Lower lobe of right lung (tissue), 2 donors: ENCODE data around the gene KLF1. TPM values are rescaled to one million over a fixed set of nuclear protein-coding genes. Genes with fewer than 3 reads are reported as not detected.

Experiments used
- ATAC-seq, 2 donors: fragments of 200-7000 bp; cut with Tn5 transposase; one replicate each; pipeline ENCODE4 v1.9.1; 2020 to 2022; ENCODE audit warnings: mild to moderate bottlenecking in 2 of 2, moderate library complexity in 2 of 2
- DNase-seq: peaks from one replicate; pipeline ENCODE4 v3.0.0-alpha.2; 2020
- H3K27ac ChIP-seq: fragments of 200-600 bp; one replicate; pipeline ENCODE4 v1.8.0; 2022
- H3K27me3 ChIP-seq: fragments of 200-600 bp; one replicate; pipeline ENCODE4 v1.8.0; 2022; ENCODE audit warnings: low read depth
- H3K36me3 ChIP-seq: fragments of 200-600 bp; one replicate; pipeline ENCODE4 v1.8.0; 2022; ENCODE audit warnings: mild to moderate bottlenecking
- H3K4me1 ChIP-seq: fragments of 200-600 bp; one replicate; pipeline ENCODE4 v1.8.0; 2022
- H3K4me3 ChIP-seq: fragments of 200-600 bp; one replicate; pipeline ENCODE4 v1.8.0; 2022; ENCODE audit warnings: mild to moderate bottlenecking
- H3K9me3 ChIP-seq: fragments of 200-600 bp; one replicate; pipeline ENCODE4 v1.8.0; 2022
- CTCF ChIP-seq: fragments of 200-600 bp; IDR thresholded peaks from one replicate; pipeline ENCODE4 v1.8.0; 2022; ENCODE audit warnings: antibody characterized with exemption, mild to moderate bottlenecking
- intact Hi-C: fragments of 100-400 bp; cut with DNase I; formaldehyde crosslinking; loops from one replicate; pipeline ENCODE4 v1.11.0; 2022
- total RNA-seq: library from RNA; stranded (reverse); fragmentation: NEBNext Ultra II Directional; extraction: Animal tissue kit (Norgen Biotek cat#: 25700); gene quantifications from one replicate; pipeline ENCODE4 v1.2.1, GENCODE V29; 2021
- donor health status: DM: no; HTN: yes; CAD: no; lungs with severe emphysema.

The KLF1 gene
- total RNA-seq, 1 donor from 2014 or later: 0.24 TPM

DNA sequence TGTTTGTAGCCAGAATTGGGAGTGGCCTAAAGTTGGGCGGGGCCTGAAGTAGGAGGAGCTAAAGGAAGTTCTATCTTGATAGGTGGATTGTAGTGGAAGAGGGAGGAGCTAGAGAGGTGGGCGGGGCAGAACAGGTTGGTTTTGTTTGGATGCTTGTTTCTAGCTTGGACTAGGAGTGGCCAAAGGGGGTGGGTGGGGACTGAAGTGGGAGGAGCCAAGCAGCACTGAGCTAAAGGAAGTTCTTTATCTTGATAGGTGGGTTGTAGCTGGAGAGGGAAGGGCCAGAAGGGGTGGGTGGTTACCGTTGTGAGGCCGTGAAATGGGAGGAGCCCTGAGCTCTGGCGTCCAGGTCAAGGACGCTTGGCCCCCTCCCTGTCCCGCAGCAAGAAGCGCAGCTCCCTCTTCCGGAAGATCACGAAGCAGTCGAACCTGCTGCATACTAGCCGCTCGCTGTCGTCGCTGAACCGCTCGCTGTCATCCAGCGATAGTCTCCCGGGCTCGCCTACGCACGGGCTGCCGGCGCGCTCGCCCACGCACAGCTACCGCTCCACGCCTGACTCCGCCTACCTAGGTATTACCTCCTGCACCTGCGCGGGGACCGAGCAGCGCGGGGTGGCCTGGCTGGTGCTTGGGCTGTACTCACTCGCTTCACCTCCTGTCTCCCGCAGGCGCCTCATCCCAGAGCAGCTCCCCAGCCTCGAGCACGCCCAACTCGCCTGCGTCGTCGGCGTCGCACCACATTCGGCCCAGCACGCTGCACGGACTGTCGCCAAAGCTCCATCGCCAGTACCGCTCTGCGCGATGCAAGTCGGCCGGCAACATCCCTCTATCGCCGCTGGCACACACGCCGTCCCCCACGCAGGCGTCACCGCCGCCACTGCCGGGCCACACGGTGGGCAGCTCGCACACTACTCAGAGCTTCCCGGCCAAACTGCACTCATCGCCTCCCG, 13.8 kb downstream of the KLF1 start:
- peak; percentile 9 for TF ChIP-seq CTCF
- H3K27ac ChIP-seq: no peak overlapping the region
- peak; percentile 79 to 85 for ATAC-seq

GRCh38 chr19:12872255-12872654, 14.7 kb downstream of the KLF1 start:
- Histone ChIP-seq H3K9me3 (no peaks in the 10 kb centered on the region), H3K27me3 (no peaks in the 10 kb centered on the region), H3K4me1 (peaks cover 6% of the 10 kb centered on the region), H3K4me3 (no peak overlapping the region), H3K36me3 (peaks cover 25% of the 10 kb centered on the region), H3K27ac (no peak overlapping the region)
- ATAC-seq: no peak
- intact Hi-C loops: no loop called here
- no peak for TF ChIP-seq CTCF
- DNase-seq: no peak

More for the DNA sequence above, 13.8 kb downstream of the KLF1 start:
- H3K27me3 ChIP-seq: no peaks in the 10 kb centered on the region
- H3K36me3 ChIP-seq: peaks cover 35% of the 10 kb centered on the region
- intact Hi-C loops: no loop called here
- H3K4me1 ChIP-seq: no peaks in the 10 kb centered on the region
- DNase-seq: peak; percentile 83
- no peaks in the 10 kb centered on the region for H3K9me3 ChIP-seq
- H3K4me3 ChIP-seq: peak overlapping the region; percentile 42

DNA sequence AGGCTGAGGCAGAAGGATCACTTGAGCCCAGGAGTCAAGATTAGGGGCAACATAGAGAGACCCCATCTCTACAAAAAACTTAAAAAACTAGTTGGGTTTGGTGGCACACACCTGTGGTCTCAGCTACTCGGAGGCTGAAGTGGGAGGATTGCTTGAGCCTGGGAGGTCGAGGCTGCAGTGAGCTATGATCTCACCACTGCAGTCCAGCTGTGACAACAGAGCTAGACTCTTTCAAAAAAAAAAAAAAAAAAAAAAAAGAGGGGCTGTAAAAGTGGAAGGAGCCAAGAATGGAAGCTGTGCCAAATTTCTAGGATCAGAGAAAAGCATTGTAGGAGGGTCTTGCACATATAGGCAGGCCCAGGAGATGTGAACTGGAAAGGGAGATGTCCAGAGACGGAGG, 15.3 kb downstream of the KLF1 start:
- peaks cover 10% of the 10 kb centered on the region for H3K4me1 ChIP-seq
- no peaks in the 10 kb centered on the region for H3K27me3 ChIP-seq
- peaks cover 20% of the 10 kb centered on the region for H3K36me3 ChIP-seq
- H3K4me3 ChIP-seq: no peak overlapping the region
- no peak overlapping the region for H3K27ac ChIP-seq
- no peak for TF ChIP-seq CTCF
- DNase-seq (no peak), ATAC-seq (no peak)
- H3K9me3 ChIP-seq: no peaks in the 10 kb centered on the region
- intact Hi-C loops: no loop called here

DNA sequence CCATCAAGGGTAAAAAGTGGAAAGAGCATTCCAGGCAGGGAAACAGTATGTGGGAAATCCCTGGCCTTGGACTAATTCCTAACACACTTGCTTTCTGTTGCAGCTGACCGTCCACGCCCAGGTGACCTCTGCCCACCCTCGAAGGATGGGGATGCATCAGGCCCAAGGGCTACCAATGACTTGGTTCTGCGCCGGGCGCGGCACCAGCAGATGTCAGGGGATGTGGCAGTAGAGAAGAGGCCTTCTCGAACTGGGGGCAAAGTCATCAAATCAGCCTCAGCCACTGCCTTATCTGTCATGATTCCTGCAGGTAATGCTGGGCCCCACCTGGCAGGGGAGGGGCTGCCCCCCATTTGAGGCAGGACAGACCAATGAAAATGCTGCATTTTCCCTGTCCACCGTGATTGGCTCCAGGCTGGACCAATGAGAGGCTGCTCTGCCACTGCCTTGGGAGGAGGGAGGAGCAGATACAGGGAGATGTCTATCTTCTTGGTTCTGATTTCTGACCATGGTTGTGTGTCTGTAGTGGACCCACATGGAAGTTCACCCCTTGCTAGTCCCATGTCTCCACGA, 18.4 kb downstream of the KLF1 start:
- intact Hi-C loops: no loop called here
- Histone ChIP-seq H3K36me3 (no peaks in the 10 kb centered on the region), H3K27me3 (no peaks in the 10 kb centered on the region), H3K9me3 (no peaks in the 10 kb centered on the region), H3K4me3 (no peak overlapping the region), H3K4me1 (peaks cover 10% of the 10 kb centered on the region), H3K27ac (no peak overlapping the region)
- no peak for TF ChIP-seq CTCF
- ATAC-seq (no peak), DNase-seq (no peak)

- peak overlapping the region; percentile 52 for H3K4me3 ChIP-seq
- TF ChIP-seq CTCF: no peak
- H3K4me1 ChIP-seq: peaks cover 10% of the 10 kb centered on the region
- no peaks in the 10 kb centered on the region for H3K27me3 ChIP-seq
- no peak overlapping the region for H3K27ac ChIP-seq
- no peaks in the 10 kb centered on the region for H3K36me3 ChIP-seq
- ATAC-seq: peak; percentile 76 to 79
- intact Hi-C loops: no loop called here
- no peaks in the 10 kb centered on the region for H3K9me3 ChIP-seq
- peak; percentile 75 for DNase-seq
Measured at GRCh38 chr19:12867120-12868099, 19.6 kb downstream of the KLF1 start.
